GM21723 (cell line): ENCODE measurements around the gene TOLLIP.

ENCODE experiments used
- ATAC-seq: cut with Tn5 transposase; IDR thresholded peaks from one replicate; pipeline ENCODE4 v1.9.1; 2021; ENCODE audit warnings: mild to moderate bottlenecking, moderate library complexity; ENCODE audit not compliant: unreplicated experiment

The TOLLIP gene

DNA sequence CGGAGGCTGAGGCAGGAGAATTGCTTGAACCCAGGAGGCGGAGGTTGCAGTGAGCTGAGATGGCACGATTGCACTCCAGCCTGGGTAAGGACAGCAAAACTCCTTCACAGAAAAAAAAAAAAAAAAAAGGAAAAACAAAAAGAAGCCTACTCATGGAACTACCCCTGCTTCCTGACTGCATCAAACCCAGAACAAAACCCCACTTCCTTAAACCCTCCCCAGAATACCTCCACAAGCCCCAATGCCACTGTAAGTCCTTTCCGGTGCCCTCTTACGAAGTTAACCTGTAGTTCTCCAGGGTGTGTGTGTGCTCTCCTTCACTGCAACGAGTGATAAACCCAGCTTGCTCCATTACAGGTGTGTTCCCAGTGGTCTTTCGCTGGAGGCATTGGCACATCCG is 8.6 kb upstream of the TOLLIP start:
- no peak for ATAC-seq

DNA sequence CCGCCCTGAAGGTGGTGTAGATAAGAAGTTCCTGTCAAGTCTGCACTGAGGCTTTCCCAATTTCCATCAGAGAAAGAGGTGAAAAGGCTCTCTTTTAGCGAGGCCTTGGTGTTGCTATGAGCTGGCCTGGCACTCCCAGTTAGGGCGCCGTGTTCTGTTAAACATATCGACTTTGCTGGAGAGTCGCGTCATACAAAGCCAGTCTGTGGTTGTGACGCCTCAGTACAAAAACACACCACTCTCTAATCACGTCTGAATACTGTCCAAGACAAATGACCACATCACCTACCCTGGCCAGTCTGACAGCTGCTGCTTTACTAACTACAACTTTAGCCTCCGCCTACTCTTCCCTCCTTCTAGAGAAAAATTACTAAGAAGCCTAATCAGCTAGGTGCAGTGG is 8.0 kb upstream of the TOLLIP start:
- no peak for ATAC-seq

DNA sequence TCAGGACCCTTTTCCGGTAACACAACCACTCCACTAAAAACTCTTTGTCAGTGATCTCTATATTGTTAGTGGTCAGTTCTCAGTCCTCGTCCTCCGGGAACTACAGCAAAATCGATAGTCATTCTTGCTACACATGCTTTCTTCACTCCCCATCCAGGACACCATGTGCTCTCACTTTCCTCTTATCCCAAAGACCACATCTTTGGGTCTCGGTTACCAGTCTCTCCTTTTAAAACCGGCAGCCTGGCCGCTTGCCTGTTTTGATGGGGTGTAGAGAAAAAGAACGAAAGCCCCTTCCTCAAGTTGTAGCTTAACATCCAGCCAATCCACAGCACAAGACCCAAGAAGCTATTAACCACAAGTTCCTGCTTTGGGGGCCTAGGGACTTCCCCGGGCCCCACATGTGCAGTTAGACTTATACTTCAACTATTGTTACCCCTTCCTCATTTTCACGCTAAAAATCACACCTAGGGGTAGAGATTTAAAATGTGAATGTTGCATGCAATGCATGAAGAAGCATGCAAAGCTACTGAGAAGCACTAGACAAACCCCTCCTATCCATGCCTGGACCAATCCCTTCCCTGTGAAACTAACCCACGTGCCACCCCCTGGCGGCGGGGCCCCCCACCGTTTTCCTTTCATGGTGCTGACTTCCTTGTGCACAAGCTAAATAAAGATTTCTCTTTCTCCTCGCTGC is 1.5 kb upstream of the TOLLIP start:
- ATAC-seq: no peak

DNA sequence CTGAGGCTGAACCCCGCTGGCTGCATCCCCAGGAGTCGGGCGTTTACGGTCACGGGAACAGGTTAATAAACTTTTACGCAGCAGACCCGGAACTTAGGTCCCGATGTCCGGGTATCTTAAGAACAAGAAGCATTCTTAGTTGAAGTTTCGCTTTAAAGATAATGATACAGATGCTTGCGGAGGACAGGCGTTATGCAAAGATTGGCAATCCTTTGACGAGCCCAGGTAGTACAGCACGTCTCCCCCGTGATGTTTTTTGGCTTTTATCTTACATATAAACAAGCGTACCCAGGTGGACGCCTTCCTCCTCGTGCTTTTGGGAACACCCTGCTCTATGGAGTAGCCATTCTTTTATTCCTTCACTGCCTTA is 871 bp upstream of the TOLLIP start:
- no peak for ATAC-seq

DNA sequence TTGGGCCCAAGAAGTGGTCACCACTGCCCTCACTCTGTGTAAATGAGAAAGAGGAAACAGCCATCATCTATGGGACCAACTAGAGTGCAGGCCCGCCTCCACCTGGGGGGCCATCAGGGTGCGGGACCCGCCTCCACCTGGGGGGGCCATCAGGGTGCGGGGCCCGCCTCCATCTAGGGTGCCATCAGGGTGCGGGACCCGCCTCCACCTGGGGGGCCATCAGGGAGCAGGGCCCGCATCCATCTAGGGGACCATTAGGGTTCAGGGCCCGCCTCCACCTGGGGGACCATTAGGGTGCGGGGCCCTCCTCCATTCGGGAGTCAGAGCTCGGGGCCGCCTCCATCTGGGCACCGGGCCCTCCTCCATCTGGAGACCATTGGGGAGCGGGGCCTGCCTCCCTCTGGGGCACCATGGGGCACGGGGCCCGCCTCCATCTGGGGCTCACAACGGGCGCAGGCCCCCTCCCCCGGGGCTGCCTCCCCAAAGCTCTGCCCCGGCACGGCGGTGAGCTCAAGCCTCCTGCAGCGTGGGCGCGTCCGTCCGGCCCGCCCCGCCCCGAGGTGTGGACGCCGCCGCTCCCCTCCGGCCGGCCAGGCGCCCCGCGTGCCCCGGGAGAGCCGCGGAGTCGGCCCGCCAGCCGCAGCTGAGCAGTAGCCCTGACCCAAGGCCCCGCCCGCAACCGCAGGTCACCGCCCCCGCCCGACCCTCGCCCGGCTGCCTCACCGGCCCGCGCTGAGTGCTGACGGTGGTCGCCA is 512 bp downstream of the TOLLIP start:
- ATAC-seq: peak; percentile 41

DNA sequence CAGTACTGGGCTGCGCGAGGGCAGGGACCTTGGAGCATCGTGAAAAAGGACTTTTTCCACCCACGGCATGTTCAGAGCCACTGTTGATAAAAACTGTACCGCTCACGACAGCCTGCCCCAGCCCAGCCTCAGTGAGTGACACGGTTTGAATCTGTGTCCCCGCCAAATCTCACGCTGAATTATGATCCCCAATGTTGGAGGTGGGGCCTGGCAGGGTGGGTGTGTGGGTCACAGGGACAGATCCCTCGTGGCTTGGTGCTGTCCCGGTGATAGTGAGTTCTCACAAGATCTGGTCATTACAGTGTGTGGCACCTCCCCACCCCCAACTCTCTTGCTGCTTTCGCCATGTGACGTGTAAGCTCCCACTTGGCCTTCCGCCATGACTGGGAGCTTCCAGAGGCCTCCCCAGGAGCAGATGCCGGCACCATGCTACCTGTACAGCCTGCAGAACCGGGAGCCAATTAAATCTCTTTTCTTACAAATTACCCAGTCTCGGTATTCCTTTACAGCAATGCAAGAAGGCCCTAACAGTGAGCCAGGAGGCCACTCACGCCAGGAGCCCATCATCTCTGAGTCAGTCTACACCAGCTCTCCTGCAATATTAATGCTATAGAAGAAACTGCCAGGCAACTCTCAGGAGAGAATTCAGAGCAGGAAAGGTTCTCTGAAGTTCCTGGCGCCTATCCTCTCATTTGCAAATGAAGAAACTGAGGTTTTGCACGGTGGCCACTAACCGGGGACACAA is 1.3 kb downstream of the TOLLIP start:
- no peak for ATAC-seq

DNA sequence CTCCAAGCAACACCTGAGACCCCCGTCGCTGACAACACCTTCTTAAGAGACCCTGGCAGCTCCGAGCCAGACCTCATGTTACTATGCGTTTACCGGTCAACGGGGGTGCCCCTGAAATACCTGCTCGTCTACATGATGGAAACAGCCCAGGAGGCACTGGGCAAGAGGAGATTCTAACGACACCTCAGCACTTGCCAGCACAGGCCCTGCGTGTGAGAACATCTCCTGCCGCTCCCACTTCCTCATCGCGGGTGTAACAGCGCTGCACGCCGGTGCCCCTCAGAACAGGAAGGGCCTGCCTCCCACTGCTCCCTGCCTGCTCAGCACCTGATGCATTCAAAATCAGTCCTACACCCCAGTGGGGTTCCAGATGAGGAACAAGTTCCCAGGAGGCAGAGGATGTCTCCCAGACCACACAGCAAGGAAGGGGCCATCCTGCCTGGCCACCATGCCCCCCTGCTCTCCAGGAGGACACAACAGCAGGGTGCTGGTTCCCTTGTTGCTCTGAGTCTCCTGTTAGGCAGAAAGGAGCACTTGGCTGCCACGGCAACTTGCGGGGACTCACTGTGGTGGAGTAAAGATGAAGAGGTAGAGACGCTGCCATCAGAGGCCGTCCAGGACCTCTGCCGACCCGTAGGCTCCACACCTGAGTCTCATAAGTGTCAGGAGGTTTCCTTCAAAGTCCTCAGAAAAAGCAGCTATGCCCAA is 2.1 kb downstream of the TOLLIP start:
- no peak for ATAC-seq

DNA sequence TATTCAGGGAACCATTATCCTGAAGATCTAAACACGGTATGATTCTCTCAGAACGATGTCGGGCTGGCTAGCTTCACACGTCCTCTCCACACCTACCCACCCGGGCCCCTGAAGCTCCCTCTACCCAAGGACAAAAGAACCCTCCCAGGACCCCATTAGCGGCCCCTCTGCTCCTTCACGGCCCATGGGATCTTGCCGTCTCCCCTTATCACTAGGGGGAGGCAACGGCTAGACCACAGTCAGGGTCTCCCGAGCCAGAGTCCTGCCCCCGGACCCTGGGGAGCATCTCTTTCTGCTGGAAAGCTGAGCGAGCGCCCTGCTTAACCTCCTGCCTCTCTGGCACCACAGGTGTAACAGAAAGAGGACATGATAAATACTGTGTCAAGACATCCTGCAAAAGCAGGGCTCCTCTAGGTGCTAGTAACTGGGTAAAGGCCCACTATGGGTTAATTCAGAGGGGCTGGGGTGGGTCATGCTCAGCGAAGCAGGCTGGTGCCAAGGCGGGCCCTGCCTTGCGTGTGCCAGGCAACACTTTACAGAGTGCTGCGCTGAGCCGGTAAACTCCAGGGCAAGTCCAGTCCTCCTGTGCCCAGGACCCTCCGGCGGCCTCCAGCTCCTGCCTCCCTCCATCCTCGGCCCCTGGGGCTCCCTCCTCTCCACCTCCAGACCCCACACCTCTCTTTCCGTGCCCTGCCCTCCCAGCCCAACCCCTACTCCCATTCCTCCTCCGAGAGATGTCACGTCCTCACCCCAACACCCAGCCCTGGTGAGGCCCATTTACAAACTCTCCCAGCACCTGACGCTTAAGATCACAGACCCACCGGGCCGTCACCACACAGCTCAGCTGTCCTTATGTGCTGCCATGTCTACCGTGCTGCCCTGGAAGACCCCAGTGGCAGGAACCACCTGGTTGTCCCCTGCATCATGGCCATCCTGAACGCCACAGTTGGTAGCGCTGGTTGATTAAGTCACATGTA is 3.0 kb downstream of the TOLLIP start:
- ATAC-seq: no peak

DNA sequence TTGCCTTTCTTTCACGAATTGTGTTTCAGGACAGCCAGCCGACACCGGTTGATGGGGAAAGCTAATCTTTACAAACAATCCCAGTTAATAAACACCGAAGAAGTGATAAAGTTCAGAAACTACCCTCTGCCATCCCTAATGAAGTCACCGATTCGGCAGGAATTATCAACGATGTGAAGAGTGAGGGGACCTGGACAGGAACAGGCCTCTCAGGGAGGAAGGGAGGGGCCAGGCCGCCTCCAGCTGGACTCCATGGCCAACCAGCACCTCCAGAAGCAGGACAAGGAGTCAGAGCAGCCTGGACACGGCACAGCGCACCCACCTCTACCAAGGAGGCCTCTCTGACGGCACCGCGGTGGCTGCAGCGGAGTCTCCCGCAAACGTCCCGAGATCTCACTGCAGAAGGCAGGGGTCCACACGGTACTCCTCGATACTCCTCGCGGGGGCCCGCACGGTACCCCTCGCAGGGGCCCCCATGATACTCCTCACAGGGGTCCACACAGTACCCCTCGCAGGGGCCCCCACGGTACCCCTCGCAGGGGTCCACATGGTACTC is 3.9 kb downstream of the TOLLIP start:
- ATAC-seq: no peak

DNA sequence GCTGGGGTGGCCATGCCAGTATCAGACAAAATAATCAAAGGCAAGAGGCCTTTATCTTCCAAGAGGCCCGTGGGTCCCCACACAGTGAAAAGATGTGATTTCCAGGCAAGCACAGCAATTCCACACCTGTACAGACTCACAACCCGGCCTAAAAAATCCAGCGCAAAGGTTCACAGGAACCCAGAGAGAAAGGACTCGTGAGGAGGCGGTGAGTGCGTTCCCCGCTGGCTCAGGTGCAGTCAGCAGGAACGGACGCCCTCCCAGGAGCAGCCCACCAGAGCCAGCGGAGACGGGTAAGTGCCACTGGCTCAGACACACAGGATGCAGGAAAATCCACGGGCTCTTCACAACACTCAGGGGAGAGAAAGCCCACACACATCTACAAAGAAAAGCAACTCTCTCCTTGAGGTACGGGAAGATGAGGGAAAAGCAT is 4.4 kb downstream of the TOLLIP start:
- no peak for ATAC-seq

DNA sequence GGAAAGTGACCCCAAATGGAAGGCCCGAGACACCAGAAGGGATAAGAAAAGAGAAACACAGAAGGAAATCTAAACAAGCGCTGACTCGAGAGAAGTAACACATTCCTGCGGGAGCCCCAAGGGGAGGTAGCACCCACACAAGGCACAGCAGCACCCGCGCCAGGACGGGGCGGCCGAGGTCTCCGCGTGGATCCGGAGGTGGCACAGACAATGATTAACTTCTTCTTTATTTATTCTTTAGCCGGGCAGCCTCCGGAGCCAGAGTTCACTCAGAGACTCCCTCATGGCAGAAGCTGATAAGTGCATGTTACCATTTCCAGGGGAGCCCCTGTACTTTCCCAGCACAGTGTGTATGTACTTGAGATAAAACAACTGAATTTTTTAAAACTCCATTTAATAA is 5.1 kb downstream of the TOLLIP start:
- ATAC-seq: no peak

DNA sequence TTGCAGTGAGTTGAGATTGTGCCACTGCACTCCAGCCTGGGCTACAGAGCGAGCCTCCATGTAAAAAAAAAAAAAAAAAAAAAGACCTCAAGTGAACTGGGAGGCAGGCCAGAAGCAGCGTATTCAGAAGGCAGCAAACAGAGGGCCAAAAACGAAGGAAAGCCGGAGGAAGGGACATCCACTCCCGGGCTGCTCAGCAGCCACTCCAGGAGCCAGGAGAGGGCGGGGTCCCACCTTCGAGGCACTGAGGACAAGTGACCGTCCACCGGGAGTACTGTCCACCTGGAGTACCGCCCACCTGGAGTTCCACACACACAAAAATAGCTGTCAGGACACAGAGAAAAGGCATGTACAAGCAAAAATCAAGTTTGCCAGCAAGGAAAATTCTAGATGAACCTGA is 5.5 kb downstream of the TOLLIP start:
- no peak for ATAC-seq

DNA sequence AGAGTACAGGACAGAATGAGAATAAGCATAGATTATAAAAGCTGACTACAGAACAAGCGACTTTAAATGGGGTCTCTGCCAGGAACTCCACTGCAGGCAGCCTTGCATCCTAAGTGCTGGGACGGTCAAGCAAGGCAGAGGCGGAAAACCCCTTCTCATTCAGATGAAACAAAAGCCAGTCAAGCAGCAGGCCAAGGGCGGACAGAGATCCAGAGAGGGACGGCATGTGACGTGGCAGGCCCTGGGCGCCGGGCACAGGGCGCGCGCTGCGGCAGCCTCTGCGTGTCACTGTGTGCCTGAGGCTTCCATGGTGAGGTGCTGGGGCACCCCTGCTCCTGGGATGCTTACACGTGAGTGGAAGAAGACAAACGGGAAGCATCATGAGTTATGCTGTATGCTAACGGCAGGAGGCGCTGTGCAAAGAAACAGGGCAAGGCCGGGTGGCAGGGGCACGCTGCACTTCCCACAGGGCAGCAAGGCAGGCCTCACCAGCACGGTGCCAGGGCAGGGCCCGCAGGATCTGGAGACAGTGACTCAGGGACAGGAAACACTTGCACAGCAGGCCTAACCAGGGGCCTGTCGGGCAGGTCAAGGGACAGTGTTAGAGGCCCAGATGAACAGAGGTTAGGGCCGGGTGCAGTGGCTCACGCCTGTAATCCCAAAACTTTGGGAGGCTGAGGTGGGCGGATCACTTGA is 6.2 kb downstream of the TOLLIP start:
- ATAC-seq: no peak

DNA sequence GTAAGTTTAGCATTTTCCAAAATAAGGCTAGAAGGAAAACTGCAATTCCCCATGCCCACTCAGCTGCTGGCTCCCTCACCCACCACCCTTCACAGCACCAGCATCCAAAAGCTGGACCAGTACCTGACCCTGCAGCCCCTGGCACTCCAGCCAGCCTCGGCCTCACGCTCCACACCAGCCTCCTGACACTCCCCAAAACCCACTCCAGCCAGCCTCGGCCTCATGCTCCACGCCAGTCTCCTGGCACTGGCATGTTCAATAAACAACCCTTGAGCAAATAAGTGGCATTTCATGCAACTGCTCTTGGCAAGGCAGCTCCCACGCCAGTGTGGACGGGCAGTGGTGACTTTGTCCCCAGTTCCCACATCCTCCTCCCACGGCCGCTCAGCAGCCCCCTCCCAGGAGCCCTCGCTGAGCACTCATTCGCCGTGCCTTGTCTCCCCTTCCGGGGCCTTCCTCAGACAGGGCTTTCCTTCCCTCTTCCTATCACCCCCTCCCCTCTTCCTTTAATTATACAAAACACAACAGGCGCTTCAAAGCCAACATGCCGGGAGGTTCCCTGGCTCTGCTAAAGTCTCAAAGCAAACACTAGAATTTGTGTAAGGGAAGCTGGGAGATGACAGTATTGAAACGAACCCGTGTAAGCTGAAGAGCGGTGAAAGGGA is 6.8 kb downstream of the TOLLIP start:
- no peak for ATAC-seq

DNA sequence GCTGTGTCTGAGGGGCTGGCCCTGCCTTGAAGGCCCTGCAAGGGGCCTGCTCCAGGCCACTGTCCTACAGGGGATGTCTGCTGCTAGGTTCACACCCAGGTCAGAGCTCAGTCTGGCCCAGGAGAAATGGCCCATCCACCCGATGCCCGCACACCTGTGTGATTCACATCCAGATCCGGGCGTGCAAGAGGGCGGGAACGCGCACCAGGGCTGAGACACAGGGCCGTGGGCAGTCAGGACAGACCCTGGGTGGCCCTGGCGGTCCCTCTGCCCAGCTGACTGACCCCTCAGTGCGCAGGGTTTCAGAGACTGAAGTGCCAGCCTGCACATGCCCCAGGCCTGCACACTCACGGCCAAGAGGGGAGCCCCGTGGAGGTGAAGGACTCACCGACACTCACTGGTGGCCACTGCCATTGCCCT is 7.4 kb downstream of the TOLLIP start:
- no peak for ATAC-seq

DNA sequence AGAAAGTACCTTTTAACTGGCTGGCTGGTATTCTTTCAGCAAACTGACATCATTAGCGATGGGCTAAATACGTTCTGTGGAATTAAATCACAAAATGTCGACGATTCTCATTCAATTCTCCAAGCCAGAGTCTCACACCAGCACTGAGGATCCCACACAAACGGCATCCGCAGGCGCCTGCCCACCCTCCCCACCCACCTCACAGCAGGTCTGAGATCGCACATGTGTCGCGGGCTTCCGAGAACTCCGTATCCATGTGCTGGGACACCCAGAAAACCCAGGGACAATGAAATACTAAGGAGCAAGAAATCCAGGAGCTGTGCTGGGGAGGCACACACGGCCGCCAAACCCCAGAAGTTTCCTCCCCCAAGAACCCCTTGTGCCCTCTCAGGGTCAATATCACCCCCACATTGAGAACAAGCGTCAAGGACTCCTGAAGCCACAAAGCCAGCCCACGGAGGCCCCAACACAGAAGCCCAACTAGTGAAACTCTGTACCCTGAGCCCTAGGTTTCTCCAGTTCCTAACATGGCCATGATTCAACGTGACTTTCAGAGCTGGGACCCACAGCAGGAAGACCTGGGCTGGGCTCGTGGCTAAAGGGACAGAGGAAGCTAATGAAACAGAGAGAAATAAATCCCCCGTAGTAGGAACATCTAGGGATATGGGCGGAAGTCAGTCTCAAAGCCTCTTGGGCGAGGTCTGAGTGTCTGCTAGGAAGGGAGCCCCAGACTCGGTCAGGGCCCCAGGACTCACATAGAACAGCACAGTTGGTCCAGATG is 8.0 kb downstream of the TOLLIP start:
- ATAC-seq: no peak

DNA sequence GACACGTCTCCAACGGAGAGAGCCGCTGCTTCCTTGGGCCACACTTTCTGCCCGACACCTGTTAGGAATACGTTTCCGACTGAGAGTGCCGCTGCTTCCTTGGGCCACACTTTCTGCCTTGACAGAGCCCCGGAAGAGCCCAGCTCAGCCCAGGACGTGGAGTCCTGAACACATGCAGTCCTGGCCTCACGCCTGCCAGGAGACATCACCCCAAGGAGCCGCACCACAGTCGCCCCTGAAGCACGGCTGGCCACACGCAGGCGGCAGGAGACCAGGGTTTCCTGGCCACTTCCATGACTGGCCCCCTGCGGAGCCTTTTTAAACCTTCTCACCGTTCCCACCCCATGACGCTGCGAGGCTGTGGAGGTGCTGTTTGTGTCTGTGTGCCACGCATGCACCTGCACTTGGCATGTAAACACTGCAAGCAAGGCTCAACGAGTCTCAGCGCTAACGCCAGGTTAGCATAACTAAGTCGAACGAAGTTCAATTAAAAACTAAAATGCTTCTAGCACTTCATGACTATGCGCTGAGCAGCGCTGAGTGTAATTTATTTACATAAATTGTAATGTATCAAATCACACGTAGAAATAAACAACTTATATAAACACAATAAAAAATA is 8.8 kb downstream of the TOLLIP start:
- no peak for ATAC-seq

DNA sequence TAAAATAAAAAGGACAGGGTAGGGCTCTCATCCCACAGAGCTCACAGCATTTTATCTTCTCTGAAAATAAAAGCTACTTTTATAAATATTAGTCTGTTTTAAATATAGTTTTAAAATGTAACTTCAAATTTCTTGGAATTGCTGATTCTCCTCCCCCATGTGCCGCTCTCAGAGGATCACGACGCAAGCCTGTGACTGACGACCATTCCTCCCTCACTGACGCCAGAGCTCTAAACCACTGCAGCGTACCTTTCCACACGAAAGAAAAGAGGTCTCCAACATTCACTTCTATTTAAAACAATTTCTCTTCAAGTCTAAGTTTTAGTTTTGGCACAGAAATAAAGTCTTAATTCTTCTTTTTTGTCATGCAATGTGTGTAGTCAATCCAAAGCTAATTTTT is 9.3 kb downstream of the TOLLIP start:
- ATAC-seq: no peak
